ENCODE results near the gene RELCH.

- no peak for TF ChIP-seq CTCF (IDR thresholded peaks at IDR 0.05; ENCODE audit: low read length)
- TF ChIP-seq EZH2 (optimal IDR thresholded peaks at IDR 0.05; ENCODE audit: low read depth, low read length): no peak
- TF ChIP-seq EZH2phosphoT487 (IDR thresholded peaks at IDR 0.05; ENCODE audit: low read length): no peak
These were observed 58.1 kb downstream of the RELCH start for GRCh38 chr18:62245177-62245576.
